Amniotic stem cell (primary cell): ENCODE measurements around the gene OGFR.

Experiments used
- DNase-seq: peaks from one replicate; lab custom pipeline; 2025; lab: John Stamatoyannopoulos, UW

Gene OGFR

GRCh38 chr20:62815066-62815991, 10.7 kb downstream of the OGFR start:
- DNase-seq: no peak

GRCh38 chr20:62816031-62816883, 11.6 kb downstream of the OGFR start:
- no peak for DNase-seq

GRCh38 chr20:62816884-62817873, 12.5 kb downstream of the OGFR start, which contains the start of gene COL9A3:
Gene COL9A3 (plus strand): TSS chr20:62817050. CDS start chr20:62817065, 15 bp downstream.
- DNase-seq: no peak

GRCh38 chr20:62817975-62818591, 13.4 kb downstream of the OGFR start:
- no peak for DNase-seq

GRCh38 chr20:62818592-62819493, 14.2 kb downstream of the OGFR start:
- no peak for DNase-seq

- DNase-seq: no peak
Measured at GRCh38 chr20:62819494-62820174, 15.0 kb downstream of the OGFR start.

- no peak for DNase-seq
Measured at GRCh38 chr20:62820208-62820961, 15.8 kb downstream of the OGFR start.

- DNase-seq: no peak
Measured at GRCh38 chr20:62820962-62821725, 16.5 kb downstream of the OGFR start.

- DNase-seq: no peak
Measured at GRCh38 chr20:62821726-62822210, 17.1 kb downstream of the OGFR start.

GRCh38 chr20:62822239-62822787, 17.7 kb downstream of the OGFR start:
- no peak for DNase-seq

GRCh38 chr20:62822788-62823651, 18.4 kb downstream of the OGFR start:
- DNase-seq: no peak

GRCh38 chr20:62823688-62824475, 19.2 kb downstream of the OGFR start:
- DNase-seq: no peak

GRCh38 chr20:62824476-62825332, 20.1 kb downstream of the OGFR start:
- no peak for DNase-seq

GRCh38 chr20:62825333-62825985, 20.8 kb downstream of the OGFR start:
- no peak for DNase-seq
